DND-41 (cell line): ENCODE data around the gene SPATA25.

Experiments used
- EZH2 ChIP-seq: IDR thresholded peaks from 3 replicates; pipeline ENCODE4 v1.6.1; 2012; ENCODE audit warnings: borderline replicate concordance, low read depth, mild to moderate bottlenecking, moderate library complexity, low read length, inconsistent platforms; ENCODE audit not compliant: severe bottlenecking
- TF ChIP-seq, protein P1 (sequence below): IDR thresholded peaks from 2 replicates; pipeline ENCODE4 v1.5.1; 2012; ENCODE audit warnings: borderline replicate concordance, low read length, moderate library complexity, mild to moderate bottlenecking; ENCODE audit not compliant: poor library complexity, severe bottlenecking; ENCODE audit errors: extremely low read depth

DNA sequence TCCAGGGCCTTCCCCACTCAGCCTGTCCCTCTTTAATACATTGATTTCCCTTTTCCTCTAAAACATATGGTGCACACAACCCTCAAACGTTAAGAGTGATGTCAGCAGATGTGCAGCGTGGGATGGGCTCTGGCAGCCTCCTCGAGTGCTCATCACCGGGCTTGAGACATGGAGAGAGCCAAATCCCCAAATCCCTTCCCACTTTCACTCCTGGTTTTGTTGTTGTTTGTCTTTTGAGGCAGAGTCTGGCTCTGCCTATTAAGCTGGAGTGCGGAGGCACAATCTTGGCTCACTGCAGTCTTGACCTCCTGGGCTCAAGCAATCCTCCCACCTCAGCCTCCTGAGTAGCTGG lies 30.3 kb upstream of the SPATA25 start:
- TF ChIP-seq, protein P1, sequence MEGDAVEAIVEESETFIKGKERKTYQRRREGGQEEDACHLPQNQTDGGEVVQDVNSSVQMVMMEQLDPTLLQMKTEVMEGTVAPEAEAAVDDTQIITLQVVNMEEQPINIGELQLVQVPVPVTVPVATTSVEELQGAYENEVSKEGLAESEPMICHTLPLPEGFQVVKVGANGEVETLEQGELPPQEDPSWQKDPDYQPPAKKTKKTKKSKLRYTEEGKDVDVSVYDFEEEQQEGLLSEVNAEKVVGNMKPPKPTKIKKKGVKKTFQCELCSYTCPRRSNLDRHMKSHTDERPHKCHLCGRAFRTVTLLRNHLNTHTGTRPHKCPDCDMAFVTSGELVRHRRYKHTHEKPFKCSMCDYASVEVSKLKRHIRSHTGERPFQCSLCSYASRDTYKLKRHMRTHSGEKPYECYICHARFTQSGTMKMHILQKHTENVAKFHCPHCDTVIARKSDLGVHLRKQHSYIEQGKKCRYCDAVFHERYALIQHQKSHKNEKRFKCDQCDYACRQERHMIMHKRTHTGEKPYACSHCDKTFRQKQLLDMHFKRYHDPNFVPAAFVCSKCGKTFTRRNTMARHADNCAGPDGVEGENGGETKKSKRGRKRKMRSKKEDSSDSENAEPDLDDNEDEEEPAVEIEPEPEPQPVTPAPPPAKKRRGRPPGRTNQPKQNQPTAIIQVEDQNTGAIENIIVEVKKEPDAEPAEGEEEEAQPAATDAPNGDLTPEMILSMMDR = no peak
- no peak for TF ChIP-seq EZH2
